Osteocyte (in vitro differentiated cells): ENCODE measurements around the gene TARS1. TPM values are rescaled to one million over a fixed set of nuclear protein-coding genes. Genes with fewer than 3 reads are reported as not detected.

ENCODE experiments used
- DNase-seq: peaks from one replicate; pipeline ENCODE4 v3.0.0; 2021; ENCODE audit warnings: mixed read lengths; ENCODE audit not compliant: unreplicated experiment; ENCODE audit errors: extremely low spot score
- H3K27ac Mint-ChIP-seq: one replicate; pipeline ENCODE4 v1.8.0; 2021; ENCODE audit warnings: mild to moderate bottlenecking, mixed read lengths; ENCODE audit not compliant: unreplicated experiment
- H3K27me3 Mint-ChIP-seq: one replicate; pipeline ENCODE4 v1.8.0; 2021; ENCODE audit warnings: mixed read lengths; ENCODE audit not compliant: unreplicated experiment
- H3K36me3 Mint-ChIP-seq: one replicate; pipeline ENCODE4 v1.8.0; 2021; ENCODE audit warnings: mixed read lengths; ENCODE audit not compliant: unreplicated experiment
- H3K4me1 Mint-ChIP-seq: one replicate; pipeline ENCODE4 v1.8.0; 2021; ENCODE audit warnings: mixed read lengths; ENCODE audit not compliant: unreplicated experiment
- H3K4me3 Mint-ChIP-seq: one replicate; pipeline ENCODE4 v1.8.0; 2021; ENCODE audit warnings: mild to moderate bottlenecking, moderate library complexity, mixed read lengths; ENCODE audit not compliant: unreplicated experiment
- H3K9me3 Mint-ChIP-seq: one replicate; pipeline ENCODE4 v1.8.0; 2021; ENCODE audit warnings: mixed read lengths; ENCODE audit not compliant: unreplicated experiment
- CTCF ChIP-seq: fragments of 200-600 bp; sonication (generic); IDR thresholded peaks from 2 replicates; pipeline ENCODE4 v1.5.0; 2021; ENCODE audit warnings: antibody characterized with exemption, mild to moderate bottlenecking, moderate library complexity
- long read RNA-seq: library from polyadenylated mRNA; unstranded; transcript quantifications from one replicate; pipeline ENCODE4 v2.0.0, GENCODE V29; 2021
- total RNA-seq: library from RNA; stranded (reverse); gene quantifications from 2 replicates; pipeline ENCODE4 v1.2.1, GENCODE V29; 2021

TARS1 gene
- 237 and 246 TPM in 2 replicates for total RNA-seq
- long read RNA-seq, full-length matches to known transcripts: 1,225 of 1,416 reads
- long read RNA-seq, partial matches to known transcripts: 153 of 1,416 reads
- long read RNA-seq, other reads (novel, unspliced or antisense): 38 of 1,416 reads

- H3K27me3 Mint-ChIP-seq: no peaks in the 10 kb centered on the region
- H3K4me1 Mint-ChIP-seq: peaks cover 31% of the 10 kb centered on the region
- TF ChIP-seq CTCF: no peak
- no peaks in the 10 kb centered on the region for H3K9me3 Mint-ChIP-seq
- H3K27ac Mint-ChIP-seq: no peak within 1 kb of the TSS
- peaks cover 6% of the 10 kb centered on the region for H3K36me3 Mint-ChIP-seq
- H3K4me3 Mint-ChIP-seq: no peak within 1 kb of the TSS
- DNase-seq: peak; percentile 99
Observed at GRCh38 chr5:33440482-33441240, at the start of gene TARS1. TSS of gene TARS1 (plus strand) at chr5:33440965. CDS start at chr5:33441087, 122 bp downstream.

GRCh38 chr5:33398501-33398900 is 42.3 kb upstream of the TARS1 start:
- no peak overlapping the region for H3K4me3 Mint-ChIP-seq
- TF ChIP-seq CTCF: no peak
- H3K36me3 Mint-ChIP-seq: peaks cover 4% of the 10 kb centered on the region
- H3K9me3 Mint-ChIP-seq: no peaks in the 10 kb centered on the region
- peaks cover 12% of the 10 kb centered on the region for H3K4me1 Mint-ChIP-seq
- no peak for DNase-seq
- H3K27me3 Mint-ChIP-seq: no peaks in the 10 kb centered on the region
- H3K27ac Mint-ChIP-seq: no peak overlapping the region

GRCh38 chr5:33400675-33401074 is 40.1 kb upstream of the TARS1 start:
- no peak overlapping the region for H3K27ac Mint-ChIP-seq
- no peak for DNase-seq
- no peak for TF ChIP-seq CTCF
- no peak overlapping the region for H3K4me3 Mint-ChIP-seq
- no peaks in the 10 kb centered on the region for H3K9me3 Mint-ChIP-seq
- H3K27me3 Mint-ChIP-seq: no peaks in the 10 kb centered on the region
- H3K4me1 Mint-ChIP-seq: peaks cover 12% of the 10 kb centered on the region
- peaks cover 4% of the 10 kb centered on the region for H3K36me3 Mint-ChIP-seq

- H3K36me3 Mint-ChIP-seq: no peaks in the 10 kb centered on the region
- TF ChIP-seq CTCF: no peak
- no peaks in the 10 kb centered on the region for H3K9me3 Mint-ChIP-seq
- peaks cover 12% of the 10 kb centered on the region for H3K4me1 Mint-ChIP-seq
- DNase-seq: no peak
- peak overlapping the region; percentile 58 for H3K27ac Mint-ChIP-seq
- no peak overlapping the region for H3K4me3 Mint-ChIP-seq
- no peaks in the 10 kb centered on the region for H3K27me3 Mint-ChIP-seq
Observed at GRCh38 chr5:33401482-33402390, 39.0 kb upstream of the TARS1 start.

GRCh38 chr5:33403187-33403586 is 37.6 kb upstream of the TARS1 start:
- TF ChIP-seq CTCF: no peak

More at GRCh38 chr5:33403187-33403586, 37.6 kb upstream of the TARS1 start:
- Mint-ChIP-seq H3K36me3 (no peaks in the 10 kb centered on the region), H3K4me1 (peaks cover 12% of the 10 kb centered on the region), H3K4me3 (no peak overlapping the region), H3K27me3 (no peaks in the 10 kb centered on the region), H3K27ac (no peak overlapping the region), H3K9me3 (no peaks in the 10 kb centered on the region)
- no peak for DNase-seq
